T-cell (primary cell): ENCODE data around the gene EFNB3. TPM values are rescaled to one million over a fixed set of nuclear protein-coding genes. Genes with fewer than 3 reads are reported as not detected.
A peak's percentile ranks its signal among the peaks of the same experiment; 100 is the strongest.

Experiments used
- ATAC-seq, 4 experiments: fragments of 200-7000 bp in 3 of 4; fragments of 150-1000 bp in 1 of 4; cut with Tn5 transposase; replicated peaks in 1 of 4; 1 replicate in 3 of 4; 2 replicates in 1 of 4; pipeline ENCODE4 v1.10.0; 2021; ENCODE audit warnings: moderate library complexity in 3 of 4, mild to moderate bottlenecking in 2 of 4, moderate number of reproducible peaks in 1 of 4
- CTCF ChIA-PET, 2 donors: fragments of 300-600 bp; sonication (Branson Sonifier 250); formaldehyde crosslinking; loops; one replicate each; lab custom pipeline; 2022; ENCODE audit warnings: antibody characterized with exemption in 2 of 2; lab: Charles Lee
- POLR2A ChIA-PET, 2 donors: fragments of 300-600 bp; sonication (Branson Sonifier 250); formaldehyde crosslinking; loops; one replicate each; lab custom pipeline; 2022; ENCODE audit warnings: antibody characterized with exemption in 2 of 2; lab: Charles Lee
- DNase-seq, 35 experiments: peaks; one replicate each; pipeline versions ENCODE4 v3.0.0 to v3.0.0-alpha.2; 2013 to 2023
- H3K27ac ChIP-seq: one replicate; pipeline ENCODE4 v1.5.1; 2013; ENCODE audit warnings: low read length
- H3K27me3 ChIP-seq, 2 experiments: replicated peaks in 1 of 2; 1 replicate in 1 of 2; 2 replicates in 1 of 2; pipeline versions ENCODE4 v1.6.1 to v1.7.0; 2013; ENCODE audit warnings: low read length in 1 of 2, mixed read lengths in 1 of 2; ENCODE audit not compliant: control insufficient read depth in 2 of 2, insufficient read depth in 2 of 2; ENCODE audit errors: extremely low read depth in 1 of 2
- H3K36me3 ChIP-seq, 2 donors: 1 replicate in 1 of 2; 2 replicates in 1 of 2; pipeline versions ENCODE4 v1.6.1 to v1.7.0; 2013; ENCODE audit warnings: low read length in 1 of 2; ENCODE audit not compliant: control insufficient read depth in 2 of 2, insufficient read depth in 1 of 2; ENCODE audit errors: extremely low read depth in 1 of 2
- H3K4me1 ChIP-seq, 2 experiments: 1 replicate in 1 of 2; 2 replicates in 1 of 2; pipeline versions ENCODE4 v1.6.1 to v1.7.0; 2013; ENCODE audit warnings: low read length in 2 of 2, mixed read lengths in 1 of 2; ENCODE audit not compliant: insufficient read depth in 2 of 2, control insufficient read depth in 1 of 2; ENCODE audit errors: extremely low read depth in 1 of 2
- H3K4me3 ChIP-seq, 2 donors: 1 replicate in 1 of 2; 2 replicates in 1 of 2; pipeline versions ENCODE4 v1.5.1 to v1.7.0; 2013; ENCODE audit warnings: mild to moderate bottlenecking in 2 of 2, low read length in 1 of 2, moderate library complexity in 1 of 2; ENCODE audit not compliant: control insufficient read depth in 1 of 2; ENCODE audit errors: extremely low read depth in 1 of 2
- H3K9me3 ChIP-seq: 2 replicates; pipeline ENCODE4 v1.7.0; 2013
- H3K27ac Mint-ChIP-seq, 2 donors: one replicate each; pipeline ENCODE4 v1.8.0; 2020 to 2021; ENCODE audit warnings: mild to moderate bottlenecking in 2 of 2, mixed read lengths in 2 of 2
- H3K27me3 Mint-ChIP-seq, 2 donors: one replicate each; pipeline ENCODE4 v1.8.0; 2021 to 2022; ENCODE audit warnings: mixed read lengths in 2 of 2
- H3K36me3 Mint-ChIP-seq: one replicate; pipeline ENCODE4 v1.8.0; 2021; ENCODE audit warnings: mixed read lengths
- H3K4me1 Mint-ChIP-seq, 3 donors: one replicate each; pipeline ENCODE4 v1.8.0; 2020 to 2022; ENCODE audit warnings: mixed read lengths in 3 of 3, mild to moderate bottlenecking in 1 of 3
- H3K4me3 Mint-ChIP-seq, 3 donors: one replicate each; pipeline ENCODE4 v1.8.0; 2020 to 2022; ENCODE audit warnings: mild to moderate bottlenecking in 3 of 3, mixed read lengths in 3 of 3, moderate library complexity in 3 of 3
- H3K9me3 Mint-ChIP-seq, 3 donors: one replicate each; pipeline ENCODE4 v1.8.0; 2020 to 2022; ENCODE audit warnings: mixed read lengths in 3 of 3
- WGBS: methylation state at CpG from one replicate; pipeline ENCODE4 v1.1.5; 2013; ENCODE audit warnings: missing lambda C conversion rate; ENCODE audit not compliant: insufficient coverage; 5-methylcytosine and 5-hydroxymethylcytosine counted together
- total RNA-seq, 35 experiments: library from RNA in 6 of 35; stranded (reverse) in 6 of 35; fragments of 120-200 nt in 1 of 35; gene quantifications; one replicate each; pipeline versions ENCODE4 v1.2.1 to v1.2.4 and lab custom pipeline; 2013 to 2026

EFNB3 gene
- total RNA-seq, 5 donors from 2014 or later (not counting 1 experiment from before 2014, with no cell fraction given), result 0.07 to 0.19 (median 0.18) TPM; not detected in 2

- Histone ChIP-seq H3K27ac (no peak overlapping the region), H3K4me1 (peaks cover 3 to 25% of the 10 kb centered on the region in 2 experiments), H3K4me3 (no peak overlapping the region), H3K27me3 (peaks cover 0 to 88% of the 10 kb centered on the region in 2 experiments), H3K36me3 (no peaks in the 10 kb centered on the region), H3K9me3 (no peaks in the 10 kb centered on the region)
- POLR2A ChIA-PET, result interaction anchor here in 1 of 2 donors (0.6 kb wide), 1 partner anchor 148 kb away, joined by 3 read pairs; no protein-coding TSS in a partner anchor
- peak in 1 of 35 experiments; percentile 0 for DNase-seq
- no peak overlapping the region for H3K4me3 Mint-ChIP-seq
- H3K9me3 Mint-ChIP-seq, result no peaks in the 10 kb centered on the region
- no peak for ATAC-seq
- no peaks in the 10 kb centered on the region for H3K36me3 Mint-ChIP-seq
- 77% methylated on average over 8 of the region's 11 CpGs for WGBS
- no peak overlapping the region for H3K27ac Mint-ChIP-seq
- peaks cover 53 to 72% of the 10 kb centered on the region in 2 donors for H3K27me3 Mint-ChIP-seq
- CTCF ChIA-PET, result no interaction called here
- H3K4me1 Mint-ChIP-seq, result peaks cover 25 to 46% (median 40%) of the 10 kb centered on the region in 3 donors
These were observed 4.0 kb downstream of the EFNB3 start for GRCh38 chr17:7709031-7709430.

GRCh38 chr17:7710301-7710700 is 5.3 kb downstream of the EFNB3 start:
- ATAC-seq (no peak), DNase-seq (no peak)
- Histone ChIP-seq H3K36me3 (no peaks in the 10 kb centered on the region), H3K9me3 (no peaks in the 10 kb centered on the region), H3K4me1 (peaks cover 3 to 13% of the 10 kb centered on the region in 2 experiments), H3K27ac (no peak overlapping the region), H3K27me3 (peaks cover 0 to 90% of the 10 kb centered on the region in 2 experiments), H3K4me3 (no peak overlapping the region)
- peaks cover 17 to 37% (median 32%) of the 10 kb centered on the region in 3 donors for H3K4me1 Mint-ChIP-seq
- ChIA-PET POLR2A (no interaction called here), CTCF (no interaction called here)
- H3K27me3 Mint-ChIP-seq, result peaks cover 54 to 75% of the 10 kb centered on the region in 2 donors
- 73% methylated on average over 5 of the region's 7 CpGs for WGBS
- no peaks in the 10 kb centered on the region for H3K9me3 Mint-ChIP-seq
- no peak overlapping the region for H3K4me3 Mint-ChIP-seq
- H3K36me3 Mint-ChIP-seq, result no peaks in the 10 kb centered on the region
- H3K27ac Mint-ChIP-seq, result peak overlapping the region in 1 of 2 donors; percentile 30

DNA sequence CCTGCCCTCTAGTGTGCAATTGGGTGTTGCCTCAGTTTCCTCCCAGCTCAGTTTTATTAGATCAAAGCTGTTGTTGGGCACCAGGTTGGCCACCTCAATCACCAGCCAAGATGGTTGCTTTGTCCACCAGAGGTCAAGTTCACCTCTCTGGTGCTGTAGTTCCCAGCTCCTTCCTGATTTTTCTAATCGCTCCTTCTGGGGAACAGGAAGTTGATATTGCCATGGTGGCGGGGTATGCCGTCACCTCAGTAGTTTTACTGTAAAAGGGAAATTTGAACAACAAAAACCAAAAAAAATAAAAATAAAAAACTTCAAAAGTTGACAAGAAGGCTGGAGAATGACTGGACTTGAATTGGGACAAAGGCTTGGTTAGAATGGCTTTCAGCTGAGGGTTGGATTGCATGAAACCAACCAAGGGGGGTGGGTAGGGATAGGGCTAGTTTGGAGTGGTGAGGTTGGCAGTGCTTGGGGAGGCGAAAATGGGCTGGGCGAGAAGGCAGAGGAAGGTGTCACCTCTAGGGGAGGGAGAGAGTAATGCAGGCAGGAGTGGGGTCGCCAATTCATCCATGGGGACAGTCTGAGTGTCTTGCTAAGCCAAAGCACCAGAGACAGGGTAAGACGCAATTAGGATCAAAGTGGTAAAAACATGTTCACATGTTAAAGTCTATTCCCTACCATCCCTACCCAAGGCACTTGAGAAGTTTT is 6.2 kb downstream of the EFNB3 start:
- H3K36me3 Mint-ChIP-seq, result no peaks in the 10 kb centered on the region
- WGBS, result 78% methylated on average over 2 of the region's 7 CpGs
- peaks cover 12 to 30% (median 26%) of the 10 kb centered on the region in 3 donors for H3K4me1 Mint-ChIP-seq
- H3K9me3 Mint-ChIP-seq, result no peaks in the 10 kb centered on the region
- peaks cover 0 to 91% of the 10 kb centered on the region in 2 experiments for H3K27me3 ChIP-seq
- no peaks in the 10 kb centered on the region for H3K9me3 ChIP-seq
- H3K27ac ChIP-seq, result no peak overlapping the region
- H3K4me3 ChIP-seq, result no peak overlapping the region
- no peak overlapping the region for H3K4me3 Mint-ChIP-seq
- H3K4me1 ChIP-seq, result peaks cover 3 to 7% of the 10 kb centered on the region in 2 experiments
- no peaks in the 10 kb centered on the region for H3K36me3 ChIP-seq
- ChIA-PET POLR2A (no interaction called here), CTCF (no interaction called here)
- no peak overlapping the region for H3K27ac Mint-ChIP-seq
- ATAC-seq (no peak), DNase-seq (no peak)
- peaks cover 54 to 77% of the 10 kb centered on the region in 2 donors for H3K27me3 Mint-ChIP-seq

DNA sequence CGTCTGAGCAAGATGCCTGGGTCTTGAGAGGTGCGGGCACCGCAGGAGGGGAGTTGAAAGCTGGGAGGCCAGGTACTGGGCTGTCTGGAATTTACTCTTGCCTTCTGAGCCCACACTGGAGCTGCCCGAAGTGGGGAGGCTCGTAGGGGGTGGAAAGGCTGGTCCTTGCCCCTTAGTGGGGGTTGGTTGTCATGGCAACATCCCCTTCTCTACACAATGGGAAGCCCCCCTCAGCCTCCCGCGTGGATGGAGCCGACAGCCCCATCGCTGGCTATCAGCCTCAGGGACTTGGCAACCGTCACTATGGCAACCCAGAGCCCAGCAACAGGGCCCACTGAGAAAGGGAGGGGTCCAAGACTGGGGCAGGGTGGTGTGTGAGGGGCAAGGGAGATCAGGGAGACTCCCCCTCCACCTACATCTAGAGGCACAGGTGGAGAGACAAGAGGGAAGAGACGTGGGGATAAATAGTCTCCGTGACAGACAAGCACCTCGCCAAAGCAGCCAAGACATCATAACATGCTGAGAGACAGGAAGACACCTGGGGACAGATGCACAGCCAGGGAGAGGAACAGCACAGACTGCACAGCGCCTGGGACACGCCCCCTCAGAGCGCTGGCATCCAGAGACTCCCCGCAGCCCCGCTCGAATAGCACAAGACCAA is 7.2 kb downstream of the EFNB3 start:
- peak in 2 of 4 experiments; percentile 25 to 54 for ATAC-seq
- Mint-ChIP-seq H3K27ac (no peak overlapping the region), H3K27me3 (peaks cover 54 to 74% of the 10 kb centered on the region in 2 donors), H3K4me3 (no peak overlapping the region), H3K9me3 (no peaks in the 10 kb centered on the region), H3K36me3 (no peaks in the 10 kb centered on the region), H3K4me1 (peaks cover 15 to 30% (median 30%) of the 10 kb centered on the region in 3 donors)
- no peaks in the 10 kb centered on the region for H3K9me3 ChIP-seq
- peaks cover 0 to 91% of the 10 kb centered on the region in 2 experiments for H3K27me3 ChIP-seq
- ChIA-PET POLR2A (no interaction called here), CTCF (no interaction called here)
- WGBS, result no CpG with 5 or more reads among the region's 19 CpGs
- no peaks in the 10 kb centered on the region for H3K36me3 ChIP-seq
- peaks cover 3 to 15% of the 10 kb centered on the region in 2 experiments for H3K4me1 ChIP-seq
- H3K4me3 ChIP-seq, result no peak overlapping the region
- peak in 1 of 35 experiments; percentile 22 for DNase-seq
- H3K27ac ChIP-seq, result no peak overlapping the region

GRCh38 chr17:7713782-7714181 is 8.8 kb downstream of the EFNB3 start:
- WGBS, result 11% methylated on average over 2 of the region's 9 CpGs
- H3K27me3 ChIP-seq, result peaks cover 0 to 88% of the 10 kb centered on the region in 2 experiments
- DNase-seq (no peak), ATAC-seq (no peak)
- Mint-ChIP-seq H3K27me3 (peaks cover 67 to 76% of the 10 kb centered on the region in 2 donors), H3K36me3 (no peaks in the 10 kb centered on the region), H3K4me1 (peaks cover 25 to 41% (median 38%) of the 10 kb centered on the region in 3 donors), H3K4me3 (no peak overlapping the region), H3K9me3 (no peaks in the 10 kb centered on the region), H3K27ac (no peak overlapping the region)
- no peak overlapping the region for H3K27ac ChIP-seq
- no peaks in the 10 kb centered on the region for H3K36me3 ChIP-seq
- H3K4me1 ChIP-seq, result peaks cover 3 to 26% of the 10 kb centered on the region in 2 experiments
- POLR2A ChIA-PET, result no interaction called here
- CTCF ChIA-PET, result no interaction called here
- H3K4me3 ChIP-seq, result no peak overlapping the region
- H3K9me3 ChIP-seq, result no peaks in the 10 kb centered on the region

DNA sequence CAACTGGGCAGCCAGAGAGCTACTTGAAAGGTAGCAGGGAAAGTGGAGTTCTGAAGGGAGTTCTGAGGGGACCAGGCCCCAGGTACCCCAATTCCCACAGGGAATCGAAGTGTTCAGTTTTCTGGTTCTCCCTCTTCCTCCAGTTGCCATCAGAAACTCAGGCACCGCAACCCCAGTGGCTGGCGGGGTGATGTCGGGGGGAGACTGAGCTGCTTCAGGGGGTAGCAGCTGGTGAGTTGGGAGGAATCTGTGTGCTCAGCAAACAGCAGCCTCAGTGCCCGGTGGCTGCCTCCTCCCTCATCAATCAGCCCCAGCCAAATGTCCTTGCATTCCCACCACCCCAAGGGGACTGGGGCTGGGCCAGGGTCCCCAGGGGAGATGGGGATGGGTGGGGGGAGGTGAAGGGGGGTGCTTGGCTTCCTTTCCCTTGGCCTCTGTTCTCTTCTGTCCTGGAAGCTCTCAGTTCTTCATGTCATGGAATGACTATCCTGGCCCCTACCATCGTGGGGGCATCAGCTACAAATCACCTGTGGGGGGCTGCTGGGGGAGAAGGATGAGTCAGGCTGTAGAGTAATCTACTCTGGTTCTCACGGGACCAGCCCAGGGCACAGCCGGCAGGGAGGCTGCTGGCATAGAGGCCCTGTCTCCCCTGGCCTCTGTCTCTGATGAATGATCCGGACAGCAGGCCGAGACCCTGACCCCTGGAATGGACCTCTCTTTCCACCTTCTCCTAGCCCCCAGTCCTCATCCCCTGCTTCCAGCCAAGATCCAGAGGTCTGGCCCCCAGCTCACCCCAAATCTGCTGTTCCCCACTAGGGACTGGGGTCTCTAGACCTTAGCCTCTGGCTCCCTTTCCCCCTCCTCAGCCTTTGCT is 10.0 kb downstream of the EFNB3 start:
- CTCF ChIA-PET, result no interaction called here
- H3K36me3 ChIP-seq, result no peaks in the 10 kb centered on the region
- no peaks in the 10 kb centered on the region for H3K9me3 Mint-ChIP-seq
- POLR2A ChIA-PET, result no interaction called here
- H3K4me3 Mint-ChIP-seq, result no peak overlapping the region
- no peak overlapping the region for H3K27ac ChIP-seq
- DNase-seq (no peak), ATAC-seq (no peak)
- peaks cover 64 to 83% of the 10 kb centered on the region in 2 donors for H3K27me3 Mint-ChIP-seq
- peaks cover 25 to 39% (median 32%) of the 10 kb centered on the region in 3 donors for H3K4me1 Mint-ChIP-seq
- H3K27me3 ChIP-seq, result peaks cover 0 to 88% of the 10 kb centered on the region in 2 experiments
- WGBS, result 80% methylated on average over 5 of the region's 10 CpGs
- H3K27ac Mint-ChIP-seq, result no peak overlapping the region
- H3K9me3 ChIP-seq, result no peaks in the 10 kb centered on the region
- H3K4me3 ChIP-seq, result no peak overlapping the region
- no peaks in the 10 kb centered on the region for H3K36me3 Mint-ChIP-seq
- H3K4me1 ChIP-seq, result peaks cover 3 to 26% of the 10 kb centered on the region in 2 experiments
